Liver (tissue), 9 donors: Measurements from ENCODE around the gene PTPN4. TPM values are rescaled to one million over a fixed set of nuclear protein-coding genes. Genes with fewer than 3 reads are reported as not detected.

ENCODE experiments used
- DNase-seq: peaks from one replicate; pipeline ENCODE4 v3.0.0-alpha.2; 2017; ENCODE audit warnings: low spot score
- H3K27ac ChIP-seq, 2 donors: one replicate each; pipeline ENCODE4 v1.7.0; 2013; ENCODE audit warnings: inconsistent platforms in 2 of 2, low read length in 2 of 2, control low read depth in 1 of 2, low read depth in 1 of 2, mild to moderate bottlenecking in 1 of 2
- H3K27me3 ChIP-seq, 4 donors: one replicate each; pipeline versions ENCODE4 v1.6.1 to v1.7.0; 2013; ENCODE audit warnings: low read length in 3 of 4, inconsistent platforms in 1 of 4, mild to moderate bottlenecking in 1 of 4, moderate library complexity in 1 of 4; ENCODE audit not compliant: control insufficient read depth in 4 of 4, insufficient read depth in 4 of 4
- H3K36me3 ChIP-seq, 4 donors: one replicate each; pipeline versions ENCODE4 v1.6.1 to v1.7.0; 2013; ENCODE audit warnings: low read length in 3 of 4, mild to moderate bottlenecking in 3 of 4, low read depth in 1 of 4, moderate library complexity in 1 of 4; ENCODE audit not compliant: control insufficient read depth in 4 of 4, insufficient read depth in 3 of 4
- H3K4me1 ChIP-seq, 4 donors: one replicate each; pipeline versions ENCODE4 v1.6.1 to v1.7.0; 2013; ENCODE audit warnings: low read length in 3 of 4, mild to moderate bottlenecking in 3 of 4, moderate library complexity in 1 of 4; ENCODE audit not compliant: control insufficient read depth in 4 of 4, insufficient read depth in 4 of 4
- H3K4me3 ChIP-seq, 3 donors: one replicate each; pipeline versions ENCODE4 v1.6.1 to v1.7.0; 2013; ENCODE audit warnings: low read length in 3 of 3, control low read depth in 1 of 3, low read depth in 1 of 3, mild to moderate bottlenecking in 1 of 3
- H3K9ac ChIP-seq, 2 donors: one replicate each; pipeline ENCODE4 v1.7.0; 2013; ENCODE audit warnings: low read length in 2 of 2, mild to moderate bottlenecking in 2 of 2, moderate library complexity in 2 of 2, control low read depth in 1 of 2, low read depth in 1 of 2
- H3K9me3 ChIP-seq, 4 donors: one replicate each; pipeline versions ENCODE4 v1.6.1 to v1.7.0; 2013; ENCODE audit warnings: low read length in 3 of 4; ENCODE audit not compliant: control insufficient read depth in 4 of 4
- ATF3 ChIP-seq: IDR thresholded peaks from 2 replicates; pipeline ENCODE4 v1.6.1; 2016; ENCODE audit warnings: antibody characterized with exemption
- EGR1 ChIP-seq, 2 donors: IDR thresholded peaks; 2 replicates each; pipeline ENCODE4 v1.6.1; 2016 to 2018; ENCODE audit warnings: antibody characterized with exemption in 2 of 2, low read depth in 2 of 2
- FOXA1 ChIP-seq: IDR thresholded peaks from 2 replicates; pipeline ENCODE4 v1.6.1; 2016; ENCODE audit warnings: antibody characterized with exemption
- FOXA2 ChIP-seq: IDR thresholded peaks from 2 replicates; pipeline ENCODE4 v1.6.1; 2016; ENCODE audit warnings: antibody characterized with exemption
- GABPA ChIP-seq, 2 donors: IDR thresholded peaks in 1 of 2; conservative IDR thresholded peaks in 1 of 2; 2 replicates each; pipeline ENCODE4 v1.6.1; 2016; ENCODE audit warnings: antibody characterized with exemption in 2 of 2, mild to moderate bottlenecking in 1 of 2, moderate library complexity in 1 of 2
- HNF4A ChIP-seq, 2 donors: conservative IDR thresholded peaks; 2 replicates each; pipeline ENCODE4 v1.6.1; 2016; ENCODE audit warnings: antibody characterized with exemption in 2 of 2, mild to moderate bottlenecking in 2 of 2
- HNF4G ChIP-seq: IDR thresholded peaks from 2 replicates; pipeline ENCODE4 v1.6.1; 2016; ENCODE audit warnings: antibody characterized with exemption
- NR2F2 ChIP-seq: IDR thresholded peaks from 2 replicates; pipeline ENCODE4 v1.6.1; 2016; ENCODE audit warnings: antibody characterized with exemption
- RAD21 ChIP-seq, 2 donors: IDR thresholded peaks; 2 replicates each; pipeline ENCODE4 v1.6.1; 2016; ENCODE audit warnings: antibody characterized with exemption in 2 of 2, mild to moderate bottlenecking in 2 of 2
- REST ChIP-seq: IDR thresholded peaks from 2 replicates; pipeline ENCODE4 v1.6.1; 2016; ENCODE audit warnings: antibody characterized with exemption, mild to moderate bottlenecking
- RXRA ChIP-seq, 2 donors: IDR thresholded peaks; 2 replicates each; pipeline ENCODE4 v1.6.1; 2017 to 2018; ENCODE audit warnings: antibody characterized with exemption in 2 of 2, mild to moderate bottlenecking in 1 of 2
- SP1 ChIP-seq: IDR thresholded peaks from 2 replicates; pipeline ENCODE4 v1.6.1; 2018; ENCODE audit warnings: antibody characterized with exemption, mild to moderate bottlenecking
- TAF1 ChIP-seq: conservative IDR thresholded peaks from 2 replicates; pipeline ENCODE4 v1.6.1; 2016; ENCODE audit warnings: antibody characterized with exemption, mild to moderate bottlenecking
- YY1 ChIP-seq: IDR thresholded peaks from 2 replicates; pipeline ENCODE4 v1.6.1; 2016; ENCODE audit warnings: antibody characterized with exemption, mild to moderate bottlenecking
- WGBS: extraction: QIAGEN DNeasy Blood & Tissue Kit; methylation state at CpG from one replicate; pipeline ENCODE4 v1.1.7; 2013; 5-methylcytosine and 5-hydroxymethylcytosine counted together
- polyA plus RNA-seq, 2 donors: library from polyadenylated mRNA; stranded (reverse) in 1 of 2; unstranded in 1 of 2; fragments of 200-250 nt in 1 of 2; fragments of >200 nt in 1 of 2; fragmentation: Nextera tagmentation in 1 of 2; extraction: Ambion mirVana in 1 of 2; gene quantifications; one replicate each; pipeline versions ENCODE4 v1.2.1 to v1.2.3, GENCODE V29; 2013 to 2015
- total RNA-seq, 2 donors: library from RNA; depleted of rRNA; stranded (reverse); fragments of >200 nt; gene quantifications; one replicate each; pipeline ENCODE4 v1.2.3, GENCODE V29; 2014
- TF ChIP-seq, protein P1 (sequence below): IDR thresholded peaks from 2 replicates; pipeline ENCODE4 v1.6.1; 2016; ENCODE audit warnings: antibody characterized with exemption
- TF ChIP-seq, protein P2 (sequence below): IDR thresholded peaks from 2 replicates; pipeline ENCODE4 v1.6.1; 2016; ENCODE audit warnings: antibody characterized with exemption
- TF ChIP-seq, protein P3 (sequence below): fragments of 150-350 bp; IDR thresholded peaks from 2 replicates; pipeline ENCODE4 v1.5.1; 2017; ENCODE audit warnings: improper control_type of control experiment, low read depth, low read length; ENCODE audit not compliant: missing input control
- donor health status: healthy.
- donor health status: healthy.
- donor health status: healthy.
- donor health status: healthy.
- donor health status: healthy.

The PTPN4 gene
- total and polyA plus RNA-seq, 4 donors: 4.2 to 34.6 (median 9.5) TPM

DNA sequence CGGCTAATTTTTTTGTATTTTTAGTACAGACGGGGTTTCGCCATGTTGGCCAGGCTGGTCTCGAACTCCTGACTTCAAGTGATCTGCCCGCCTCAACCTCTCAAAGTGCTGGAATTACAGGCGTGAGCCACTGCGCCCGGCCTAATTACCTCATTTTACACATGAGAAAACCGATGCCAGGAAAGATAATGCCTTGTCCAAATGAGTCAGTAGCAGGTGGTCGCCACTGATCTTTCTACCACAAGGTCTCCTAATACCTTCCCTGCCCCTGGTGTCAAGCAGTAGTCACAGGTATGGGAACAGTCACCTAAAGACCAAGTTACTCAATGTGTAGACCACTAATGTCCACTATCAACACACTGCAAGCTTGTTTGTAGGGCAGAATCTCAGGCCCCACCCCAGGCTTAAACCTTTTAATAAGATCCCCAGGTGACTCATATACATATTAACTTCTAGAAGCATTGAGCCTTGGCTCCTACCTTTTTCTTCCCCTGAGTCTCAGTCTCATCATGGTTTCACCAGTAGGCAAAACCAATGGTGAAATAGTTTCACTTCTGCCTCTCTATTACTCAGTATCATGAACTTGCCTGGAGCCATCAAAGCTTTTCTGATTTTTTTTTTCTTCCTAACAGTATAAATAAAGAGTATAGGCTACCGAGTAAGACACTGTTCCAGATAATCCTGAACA, 246.3 kb downstream of the PTPN4 start:
- 95% methylated on average over 11 of the region's 11 CpGs for WGBS
- no peak for TF ChIP-seq RAD21 (IDR thresholded peaks at IDR 0.05)
- no peak for TF ChIP-seq FOXA1
- no peak for TF ChIP-seq HNF4A (conservative IDR thresholded peaks at IDR 0.05)
- TF ChIP-seq ATF3: no peak
- TF ChIP-seq, protein P1, sequence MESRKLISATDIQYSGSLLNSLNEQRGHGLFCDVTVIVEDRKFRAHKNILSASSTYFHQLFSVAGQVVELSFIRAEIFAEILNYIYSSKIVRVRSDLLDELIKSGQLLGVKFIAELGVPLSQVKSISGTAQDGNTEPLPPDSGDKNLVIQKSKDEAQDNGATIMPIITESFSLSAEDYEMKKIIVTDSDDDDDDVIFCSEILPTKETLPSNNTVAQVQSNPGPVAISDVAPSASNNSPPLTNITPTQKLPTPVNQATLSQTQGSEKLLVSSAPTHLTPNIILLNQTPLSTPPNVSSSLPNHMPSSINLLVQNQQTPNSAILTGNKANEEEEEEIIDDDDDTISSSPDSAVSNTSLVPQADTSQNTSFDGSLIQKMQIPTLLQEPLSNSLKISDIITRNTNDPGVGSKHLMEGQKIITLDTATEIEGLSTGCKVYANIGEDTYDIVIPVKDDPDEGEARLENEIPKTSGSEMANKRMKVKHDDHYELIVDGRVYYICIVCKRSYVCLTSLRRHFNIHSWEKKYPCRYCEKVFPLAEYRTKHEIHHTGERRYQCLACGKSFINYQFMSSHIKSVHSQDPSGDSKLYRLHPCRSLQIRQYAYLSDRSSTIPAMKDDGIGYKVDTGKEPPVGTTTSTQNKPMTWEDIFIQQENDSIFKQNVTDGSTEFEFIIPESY: no peak
- no peak for TF ChIP-seq GABPA (IDR thresholded peaks at IDR 0.05 in 1 of 2, conservative IDR thresholded peaks at IDR 0.05 in 1 of 2)
- TF ChIP-seq TAF1: no peak
- TF ChIP-seq, protein P2, sequence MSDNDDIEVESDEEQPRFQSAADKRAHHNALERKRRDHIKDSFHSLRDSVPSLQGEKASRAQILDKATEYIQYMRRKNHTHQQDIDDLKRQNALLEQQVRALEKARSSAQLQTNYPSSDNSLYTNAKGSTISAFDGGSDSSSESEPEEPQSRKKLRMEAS: no peak
- TF ChIP-seq YY1: no peak
- no peak for TF ChIP-seq NR2F2
- TF ChIP-seq EGR1 (IDR thresholded peaks at IDR 0.05; ENCODE audit: low read depth in 2 of 2): no peak
- no peak for TF ChIP-seq FOXA2

DNA sequence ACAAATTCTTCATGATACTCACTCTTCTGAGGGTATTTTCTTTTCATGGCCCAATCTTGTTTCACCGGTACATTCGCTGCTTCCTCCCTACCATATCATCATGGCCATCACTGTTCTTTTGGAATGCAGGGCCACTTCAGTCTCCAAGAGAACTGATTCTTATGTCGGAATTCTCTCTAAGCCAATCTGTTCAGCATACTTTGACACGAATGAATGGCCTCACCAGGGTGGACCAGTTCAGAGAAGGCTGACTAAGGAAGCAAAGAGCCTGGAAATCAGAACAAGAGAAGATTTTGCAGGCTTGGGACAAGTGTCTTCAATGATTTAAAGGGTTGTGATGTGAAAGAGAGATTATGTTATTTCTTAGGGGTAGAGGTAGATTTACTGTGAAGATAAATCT, 248.1 kb downstream of the PTPN4 start:
- Histone ChIP-seq H3K27ac (no peak overlapping the region), H3K4me3 (no peak overlapping the region), H3K27me3 (no peaks in the 10 kb centered on the region), H3K4me1 (peaks cover 0 to 10% (median 5%) of the 10 kb centered on the region in 4 donors), H3K9ac (no peak overlapping the region), H3K36me3 (no peaks in the 10 kb centered on the region), H3K9me3 (no peaks in the 10 kb centered on the region)
- whole genome bisulfite sequencing: 96% methylated on average over 4 of the region's 4 CpGs
- TF ChIP-seq FOXA2 (no peak), YY1 (no peak), ATF3 (no peak), TAF1 (no peak), FOXA1 (no peak), EGR1 (IDR thresholded peaks at IDR 0.05; ENCODE audit: low read depth in 2 of 2) (no peak), RXRA (IDR thresholded peaks at IDR 0.05) (no peak), SP1 (no peak), HNF4G (no peak), RAD21 (IDR thresholded peaks at IDR 0.05) (no peak), NR2F2 (no peak), REST (no peak), HNF4A (conservative IDR thresholded peaks at IDR 0.05) (no peak)
- TF ChIP-seq, protein P2: no peak
- TF ChIP-seq, protein P3, sequence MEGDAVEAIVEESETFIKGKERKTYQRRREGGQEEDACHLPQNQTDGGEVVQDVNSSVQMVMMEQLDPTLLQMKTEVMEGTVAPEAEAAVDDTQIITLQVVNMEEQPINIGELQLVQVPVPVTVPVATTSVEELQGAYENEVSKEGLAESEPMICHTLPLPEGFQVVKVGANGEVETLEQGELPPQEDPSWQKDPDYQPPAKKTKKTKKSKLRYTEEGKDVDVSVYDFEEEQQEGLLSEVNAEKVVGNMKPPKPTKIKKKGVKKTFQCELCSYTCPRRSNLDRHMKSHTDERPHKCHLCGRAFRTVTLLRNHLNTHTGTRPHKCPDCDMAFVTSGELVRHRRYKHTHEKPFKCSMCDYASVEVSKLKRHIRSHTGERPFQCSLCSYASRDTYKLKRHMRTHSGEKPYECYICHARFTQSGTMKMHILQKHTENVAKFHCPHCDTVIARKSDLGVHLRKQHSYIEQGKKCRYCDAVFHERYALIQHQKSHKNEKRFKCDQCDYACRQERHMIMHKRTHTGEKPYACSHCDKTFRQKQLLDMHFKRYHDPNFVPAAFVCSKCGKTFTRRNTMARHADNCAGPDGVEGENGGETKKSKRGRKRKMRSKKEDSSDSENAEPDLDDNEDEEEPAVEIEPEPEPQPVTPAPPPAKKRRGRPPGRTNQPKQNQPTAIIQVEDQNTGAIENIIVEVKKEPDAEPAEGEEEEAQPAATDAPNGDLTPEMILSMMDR: no peak
- DNase-seq: no peak

More for the DNA sequence above, 246.3 kb downstream of the PTPN4 start:
- no peaks in the 10 kb centered on the region for H3K9me3 ChIP-seq
- no peak for DNase-seq
- no peak overlapping the region for H3K27ac ChIP-seq
- no peaks in the 10 kb centered on the region for H3K27me3 ChIP-seq
- no peaks in the 10 kb centered on the region for H3K36me3 ChIP-seq
- no peak overlapping the region for H3K4me3 ChIP-seq
- H3K9ac ChIP-seq: no peak overlapping the region
- no peaks in the 10 kb centered on the region for H3K4me1 ChIP-seq
